Measurements from ENCODE around the gene TSSK3.
A peak's percentile ranks its signal among the peaks of the same experiment; 100 is the strongest.

TSSK3 gene

GRCh38 chr1:32362474-32363313, at the start of gene TSSK3, which contains the start of gene FAM229A:
Gene TSSK3 (plus strand): TSS chr1:32362539. CDS start chr1:32362702, 163 bp downstream.
Gene FAM229A (minus strand): TSS chr1:32362485. CDS start chr1:32362091, 394 bp downstream.
- peak within 1 kb of the TSS; percentile 35 for H3K27ac Mint-ChIP-seq

GRCh38 chr1:32316903-32317277, 45.4 kb upstream of the TSSK3 start:
- peaks cover 5% of the 10 kb centered on the region for H3K36me3 Mint-ChIP-seq

More at GRCh38 chr1:32362474-32363313, at the start of gene TSSK3, which contains the start of gene FAM229A:
- Mint-ChIP-seq H3K4me1 (peaks cover 26% of the 10 kb centered on the region), H3K36me3 (peaks cover 5% of the 10 kb centered on the region), H3K4me3 (peak within 1 kb of the TSS; percentile 52), H3K27me3 (no peaks in the 10 kb centered on the region), H3K9me3 (no peaks in the 10 kb centered on the region)

GRCh38 chr1:32318127-32318869, 44.0 kb upstream of the TSSK3 start:
- Mint-ChIP-seq H3K27me3 (no peaks in the 10 kb centered on the region), H3K27ac (peak overlapping the region; percentile 30), H3K4me1 (peaks cover 44% of the 10 kb centered on the region), H3K9me3 (no peaks in the 10 kb centered on the region), H3K36me3 (peaks cover 7% of the 10 kb centered on the region), H3K4me3 (no peak overlapping the region)

More at GRCh38 chr1:32316903-32317277, 45.4 kb upstream of the TSSK3 start:
- Mint-ChIP-seq H3K4me1 (peaks cover 40% of the 10 kb centered on the region), H3K4me3 (no peak overlapping the region), H3K27me3 (no peaks in the 10 kb centered on the region), H3K9me3 (no peaks in the 10 kb centered on the region), H3K27ac (peak overlapping the region; percentile 19)

- H3K4me1 Mint-ChIP-seq = peaks cover 43% of the 10 kb centered on the region
- peak overlapping the region; percentile 56 for H3K4me3 Mint-ChIP-seq
- H3K36me3 Mint-ChIP-seq = peaks cover 6% of the 10 kb centered on the region
Observed at GRCh38 chr1:32321712-32322291, 40.5 kb upstream of the TSSK3 start.

GRCh38 chr1:32327204-32327603, 35.1 kb upstream of the TSSK3 start:
- H3K4me3 Mint-ChIP-seq = no peak overlapping the region
- H3K9me3 Mint-ChIP-seq = no peaks in the 10 kb centered on the region
- peaks cover 31% of the 10 kb centered on the region for H3K4me1 Mint-ChIP-seq
- H3K27me3 Mint-ChIP-seq = no peaks in the 10 kb centered on the region
- no peak overlapping the region for H3K27ac Mint-ChIP-seq
- H3K36me3 Mint-ChIP-seq = peaks cover 18% of the 10 kb centered on the region

More at GRCh38 chr1:32321712-32322291, 40.5 kb upstream of the TSSK3 start:
- H3K27ac Mint-ChIP-seq = peak overlapping the region; percentile 90
- no peaks in the 10 kb centered on the region for H3K9me3 Mint-ChIP-seq
- no peaks in the 10 kb centered on the region for H3K27me3 Mint-ChIP-seq

- Mint-ChIP-seq H3K4me3 (no peak overlapping the region), H3K27ac (peak overlapping the region; percentile 64)
Observed at GRCh38 chr1:32329931-32330466, 32.3 kb upstream of the TSSK3 start.

GRCh38 chr1:32330558-32331151, 31.7 kb upstream of the TSSK3 start:
- Mint-ChIP-seq H3K27ac (no peak overlapping the region), H3K27me3 (no peaks in the 10 kb centered on the region), H3K36me3 (peaks cover 13% of the 10 kb centered on the region), H3K4me1 (peaks cover 26% of the 10 kb centered on the region), H3K4me3 (no peak overlapping the region), H3K9me3 (no peaks in the 10 kb centered on the region)

More at GRCh38 chr1:32329931-32330466, 32.3 kb upstream of the TSSK3 start:
- Mint-ChIP-seq H3K4me1 (peaks cover 31% of the 10 kb centered on the region), H3K36me3 (peaks cover 16% of the 10 kb centered on the region), H3K27me3 (no peaks in the 10 kb centered on the region), H3K9me3 (no peaks in the 10 kb centered on the region)

- peak overlapping the region; percentile 31 for H3K27ac Mint-ChIP-seq
- peaks cover 13% of the 10 kb centered on the region for H3K36me3 Mint-ChIP-seq
Observed at GRCh38 chr1:32331549-32331948, 30.8 kb upstream of the TSSK3 start.

GRCh38 chr1:32332290-32333079, 29.9 kb upstream of the TSSK3 start:
- Mint-ChIP-seq H3K27me3 (no peaks in the 10 kb centered on the region), H3K9me3 (no peaks in the 10 kb centered on the region), H3K36me3 (peaks cover 11% of the 10 kb centered on the region), H3K4me1 (peaks cover 34% of the 10 kb centered on the region), H3K4me3 (no peak overlapping the region), H3K27ac (peak overlapping the region; percentile 30)

More at GRCh38 chr1:32331549-32331948, 30.8 kb upstream of the TSSK3 start:
- Mint-ChIP-seq H3K27me3 (no peaks in the 10 kb centered on the region), H3K4me1 (peaks cover 26% of the 10 kb centered on the region), H3K9me3 (no peaks in the 10 kb centered on the region), H3K4me3 (no peak overlapping the region)

GRCh38 chr1:32333251-32333963, 28.9 kb upstream of the TSSK3 start:
- Mint-ChIP-seq H3K9me3 (no peaks in the 10 kb centered on the region), H3K4me1 (peaks cover 42% of the 10 kb centered on the region), H3K27ac (peak overlapping the region; percentile 57), H3K27me3 (no peaks in the 10 kb centered on the region), H3K36me3 (peaks cover 9% of the 10 kb centered on the region), H3K4me3 (peak overlapping the region; percentile 58)

GRCh38 chr1:32334274-32334861, 28.0 kb upstream of the TSSK3 start:
- no peaks in the 10 kb centered on the region for H3K9me3 Mint-ChIP-seq
- peaks cover 7% of the 10 kb centered on the region for H3K36me3 Mint-ChIP-seq
- H3K27me3 Mint-ChIP-seq = no peaks in the 10 kb centered on the region
- peak overlapping the region; percentile 91 for H3K27ac Mint-ChIP-seq
- peaks cover 48% of the 10 kb centered on the region for H3K4me1 Mint-ChIP-seq
- H3K4me3 Mint-ChIP-seq = peak overlapping the region; percentile 91

GRCh38 chr1:32334864-32335534, 27.3 kb upstream of the TSSK3 start:
- Mint-ChIP-seq H3K4me3 (peak overlapping the region; percentile 91), H3K36me3 (peaks cover 4% of the 10 kb centered on the region), H3K27ac (peak overlapping the region; percentile 91), H3K9me3 (no peaks in the 10 kb centered on the region), H3K4me1 (peaks cover 49% of the 10 kb centered on the region), H3K27me3 (no peaks in the 10 kb centered on the region)

GRCh38 chr1:32335535-32335789, 26.9 kb upstream of the TSSK3 start:
- no peak overlapping the region for H3K27ac Mint-ChIP-seq
- peak overlapping the region; percentile 91 for H3K4me3 Mint-ChIP-seq
- H3K9me3 Mint-ChIP-seq = no peaks in the 10 kb centered on the region
- no peaks in the 10 kb centered on the region for H3K27me3 Mint-ChIP-seq
- H3K36me3 Mint-ChIP-seq = peaks cover 4% of the 10 kb centered on the region
- H3K4me1 Mint-ChIP-seq = peaks cover 49% of the 10 kb centered on the region

Measured in activated naive CD4-positive, alpha-beta T cell treated with anti-CD3 and anti-CD28 coated beads, Interleukin-2, amount 50 U/mL, for 24 hours (primary cell).